Activated CD4-positive, alpha-beta T cell treated with anti-CD3 and anti-CD28 coated beads, Interleukin-2, amount 50 U/mL, for 1 hour (primary cell): ENCODE data around the gene NOC2L.
"Not testable (repeated sequence)": the region's sequence is repeated elsewhere in the genome, so short reads cannot be mapped to it uniquely, and the experiment has no call there.

Experiments
- DNase-seq: peaks from one replicate; pipeline ENCODE4 v3.0.0-alpha.2; 2020

NOC2L gene

GRCh38 chr1:897951-898350 lies 61.1 kb downstream of the NOC2L start:
- not testable (repeated sequence) for DNase-seq

DNA sequence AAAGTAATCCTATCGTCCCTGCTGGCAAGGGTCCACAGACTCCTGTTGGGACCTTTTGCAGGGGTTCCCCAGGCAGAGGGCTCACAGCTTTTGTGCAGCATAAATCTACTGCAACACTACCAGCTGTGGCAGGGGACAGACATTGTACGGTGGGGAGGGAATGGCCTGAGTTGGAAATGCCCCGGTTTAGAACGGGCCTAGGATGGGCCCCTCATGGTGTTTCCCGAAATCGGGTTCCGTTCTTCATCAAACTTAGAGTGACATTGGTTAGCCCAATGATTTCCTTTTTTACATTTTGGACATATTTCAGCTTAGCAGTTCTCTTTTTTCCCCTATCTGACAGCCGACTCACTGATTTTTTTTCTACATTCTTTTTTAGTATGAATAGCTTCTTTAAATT lies 61.8 kb downstream of the NOC2L start:
- no peak for DNase-seq
